Measurements from ENCODE around the gene BET1.

The BET1 gene

DNA sequence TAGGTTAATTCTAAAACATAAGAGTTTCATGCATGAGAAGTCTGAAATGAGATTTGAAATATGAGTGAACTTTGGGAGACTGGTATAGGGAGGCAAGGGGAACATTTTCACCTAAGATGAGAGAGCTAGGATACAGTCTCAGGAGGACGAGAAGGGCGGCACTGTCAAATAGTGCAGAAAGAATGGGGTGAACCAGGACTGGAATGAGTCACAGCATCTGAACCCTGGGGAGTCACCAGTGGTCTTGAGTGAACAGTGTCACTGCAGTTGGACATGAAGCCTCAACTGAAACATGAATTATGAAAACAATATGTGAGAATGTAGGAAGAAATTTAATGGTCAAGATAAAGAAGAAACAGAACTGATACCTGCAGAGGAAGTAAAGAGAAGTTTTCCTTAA is 48.9 kb downstream of the BET1 start:
- no peak for DNase-seq

DNA sequence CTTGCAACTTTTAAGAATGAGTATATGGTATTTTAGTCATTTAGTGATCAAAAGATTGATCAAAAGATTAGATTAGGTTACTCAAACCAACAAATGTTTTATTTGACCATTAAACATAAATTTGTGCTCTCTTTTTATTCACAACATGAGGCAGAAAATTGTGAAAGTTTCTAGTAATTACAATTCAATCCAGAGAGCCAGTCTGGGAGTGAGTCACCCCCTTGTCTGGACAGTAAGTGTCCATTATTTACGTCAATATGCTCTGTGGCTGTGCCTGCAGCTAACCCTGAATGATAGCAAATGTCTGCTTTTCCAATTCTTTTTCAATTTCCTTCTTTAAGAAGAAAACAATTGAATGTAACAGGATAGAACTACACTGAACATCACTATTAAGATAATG is 54.7 kb downstream of the BET1 start:
- no peak for DNase-seq

DNA sequence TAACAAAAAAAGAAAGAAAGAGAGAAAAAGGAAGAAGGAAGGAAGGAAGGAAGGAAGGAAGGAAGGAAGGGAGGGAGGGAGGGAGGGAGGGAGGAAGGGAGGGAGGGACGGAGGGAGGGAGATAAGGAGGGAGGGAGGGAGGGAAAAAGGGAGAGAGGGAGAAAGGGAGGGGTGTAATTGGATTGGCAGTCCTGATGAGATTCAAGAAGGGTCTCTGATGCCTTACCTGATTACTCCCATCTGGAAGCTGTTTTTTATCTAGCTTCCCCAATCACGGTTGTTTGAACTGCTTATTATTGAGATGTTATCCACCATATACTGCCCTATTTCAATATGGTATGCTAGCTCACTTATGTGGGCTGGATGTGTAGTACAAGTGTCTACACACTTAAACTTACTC is 55.3 kb downstream of the BET1 start:
- DNase-seq, result no peak

GRCh38 chr7:93948106-93948505 is 56.0 kb downstream of the BET1 start:
- DNase-seq, result no peak

DNA sequence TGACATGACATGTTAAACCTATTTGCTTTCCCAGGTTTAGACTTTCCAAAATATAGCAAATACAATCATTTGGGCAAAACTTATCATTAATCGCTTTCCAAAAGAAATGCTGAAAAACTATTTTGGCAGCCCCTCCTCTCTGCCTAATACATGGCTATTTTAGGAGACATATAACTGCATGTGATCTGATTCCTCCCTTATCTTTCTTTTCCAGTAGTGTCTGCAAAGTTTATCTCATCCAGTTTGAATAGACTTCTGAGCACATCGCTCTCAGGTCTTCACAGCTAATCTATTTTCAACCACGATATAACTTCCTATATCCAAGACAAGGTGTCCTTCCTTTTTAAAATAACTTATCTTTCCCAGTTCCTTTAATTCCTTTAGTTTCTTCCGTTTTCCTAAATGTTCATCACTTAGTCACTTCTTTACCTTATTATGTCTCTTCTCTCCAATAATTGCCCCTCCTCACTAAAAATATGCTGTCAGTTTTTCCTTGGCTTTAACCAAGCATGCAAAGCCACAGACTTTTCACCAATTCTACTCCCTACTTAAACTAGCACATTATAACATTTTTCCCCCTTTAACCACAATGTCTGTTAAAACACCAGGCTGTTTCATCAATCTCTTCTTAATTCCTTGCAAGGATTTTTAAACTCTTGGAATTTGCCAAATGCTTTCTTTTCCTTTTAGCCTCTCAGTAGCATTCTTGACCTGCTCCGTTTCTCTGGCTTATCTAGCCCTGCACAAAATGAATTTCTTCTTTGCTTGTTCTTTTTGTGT is 58.2 kb downstream of the BET1 start:
- no peak for DNase-seq

- no peak for DNase-seq
Observed at GRCh38 chr7:93945083-93945482, 59.1 kb downstream of the BET1 start.

GRCh38 chr7:93944673-93945072 is 59.5 kb downstream of the BET1 start:
- no peak for DNase-seq

DNA sequence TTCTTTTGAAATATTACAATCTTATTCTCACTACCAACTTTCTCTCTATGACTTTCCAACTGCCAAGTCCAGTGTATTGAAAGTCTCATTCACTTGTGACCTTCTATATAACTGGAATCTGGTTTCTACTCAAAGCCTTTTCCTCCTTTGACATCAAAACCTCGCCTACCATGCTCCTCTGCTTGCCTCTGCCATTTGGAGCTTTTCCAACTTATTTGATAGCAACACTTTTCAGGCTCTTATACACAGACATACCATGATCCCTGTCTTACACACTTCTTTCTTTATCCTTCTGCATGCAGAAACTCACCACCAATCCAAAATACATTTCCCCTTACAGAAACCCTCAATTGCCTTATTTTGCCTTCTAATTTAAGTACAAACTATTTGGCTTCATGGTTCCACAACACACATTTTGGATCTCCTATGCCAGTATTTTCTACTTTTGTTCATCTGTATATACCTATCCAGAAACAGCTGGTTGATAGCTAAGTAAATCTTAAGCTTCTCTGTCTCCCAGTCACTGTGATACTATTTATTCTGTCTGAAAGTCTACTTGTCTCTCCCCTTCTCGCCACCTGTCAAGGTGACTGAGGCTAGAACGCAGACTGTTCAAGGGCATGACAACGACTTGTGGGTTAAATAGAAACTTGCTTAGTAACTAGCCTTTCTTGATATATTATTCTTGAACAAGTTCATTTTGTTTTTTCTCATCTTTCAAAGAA is 60.2 kb downstream of the BET1 start:
- DNase-seq, result no peak

Data from SHP77 (cell line).